Measurements from ENCODE around the gene KREMEN1. TPM values are rescaled to one million over a fixed set of nuclear protein-coding genes. Genes with fewer than 3 reads are reported as not detected.

KREMEN1 gene
- total and polyA plus RNA-seq, 2 experiments from 2014 or later = 1.8 to 3.8 TPM

DNA sequence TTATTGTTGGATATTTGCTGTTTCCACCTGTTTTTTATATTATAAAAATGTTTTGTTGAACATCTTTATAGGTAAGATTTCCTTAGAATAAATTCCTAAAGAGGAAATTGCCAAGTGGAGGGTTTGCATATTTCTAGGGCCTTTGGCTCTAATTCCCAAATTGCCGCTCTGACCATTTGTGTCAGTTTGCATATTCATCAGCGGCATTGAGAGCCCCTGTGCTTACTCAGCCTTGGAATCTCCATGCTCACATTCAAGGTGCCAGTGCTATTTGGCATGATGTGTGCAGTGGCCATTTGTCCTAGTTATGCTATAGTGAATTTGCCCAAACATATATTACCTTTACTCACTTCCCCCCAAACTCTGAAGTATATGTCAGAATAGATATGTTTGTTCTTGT is 25.5 kb downstream of the KREMEN1 start:
- H4K20me1 ChIP-seq (replicated peaks; ENCODE audit: insufficient read depth) = no peaks in the 10 kb centered on the region
- H2AFZ ChIP-seq = no peak overlapping the region
- H3K36me3 ChIP-seq (ENCODE audit: insufficient read depth) = no peaks in the 10 kb centered on the region
- no peaks in the 10 kb centered on the region for H3K79me2 ChIP-seq (replicated peaks; ENCODE audit: insufficient read depth)
- TF ChIP-seq NANOG (IDR thresholded peaks at IDR 0.05; ENCODE audit: borderline replicate concordance) (no peak), EZH2 (IDR thresholded peaks at IDR 0.05; ENCODE audit: low read depth, unreplicated experiment) (no peak), EZH2phosphoT487 (IDR thresholded peaks at IDR 0.05; ENCODE audit: unreplicated experiment) (no peak), ZNF114 (CRISPR knock-in tag; IDR thresholded peaks at IDR 0.05) (no peak), POLR2AphosphoS5 (IDR thresholded peaks at IDR 0.05; ENCODE audit: low read depth) (no peak), JUNB (IDR thresholded peaks at IDR 0.05; ENCODE audit: unreplicated experiment) (no peak), STAT1 (IDR thresholded peaks at IDR 0.05; ENCODE audit: unreplicated experiment) (no peak), ZNF331 (CRISPR knock-in tag; IDR thresholded peaks at IDR 0.05; ENCODE audit: low read depth) (no peak), REST (IDR thresholded peaks at IDR 0.05; ENCODE audit: unreplicated experiment) (no peak), CREB1 (CRISPR knock-in tag; IDR thresholded peaks at IDR 0.05; ENCODE audit: low read depth) (no peak)
- TF ChIP-seq, protein P1, sequence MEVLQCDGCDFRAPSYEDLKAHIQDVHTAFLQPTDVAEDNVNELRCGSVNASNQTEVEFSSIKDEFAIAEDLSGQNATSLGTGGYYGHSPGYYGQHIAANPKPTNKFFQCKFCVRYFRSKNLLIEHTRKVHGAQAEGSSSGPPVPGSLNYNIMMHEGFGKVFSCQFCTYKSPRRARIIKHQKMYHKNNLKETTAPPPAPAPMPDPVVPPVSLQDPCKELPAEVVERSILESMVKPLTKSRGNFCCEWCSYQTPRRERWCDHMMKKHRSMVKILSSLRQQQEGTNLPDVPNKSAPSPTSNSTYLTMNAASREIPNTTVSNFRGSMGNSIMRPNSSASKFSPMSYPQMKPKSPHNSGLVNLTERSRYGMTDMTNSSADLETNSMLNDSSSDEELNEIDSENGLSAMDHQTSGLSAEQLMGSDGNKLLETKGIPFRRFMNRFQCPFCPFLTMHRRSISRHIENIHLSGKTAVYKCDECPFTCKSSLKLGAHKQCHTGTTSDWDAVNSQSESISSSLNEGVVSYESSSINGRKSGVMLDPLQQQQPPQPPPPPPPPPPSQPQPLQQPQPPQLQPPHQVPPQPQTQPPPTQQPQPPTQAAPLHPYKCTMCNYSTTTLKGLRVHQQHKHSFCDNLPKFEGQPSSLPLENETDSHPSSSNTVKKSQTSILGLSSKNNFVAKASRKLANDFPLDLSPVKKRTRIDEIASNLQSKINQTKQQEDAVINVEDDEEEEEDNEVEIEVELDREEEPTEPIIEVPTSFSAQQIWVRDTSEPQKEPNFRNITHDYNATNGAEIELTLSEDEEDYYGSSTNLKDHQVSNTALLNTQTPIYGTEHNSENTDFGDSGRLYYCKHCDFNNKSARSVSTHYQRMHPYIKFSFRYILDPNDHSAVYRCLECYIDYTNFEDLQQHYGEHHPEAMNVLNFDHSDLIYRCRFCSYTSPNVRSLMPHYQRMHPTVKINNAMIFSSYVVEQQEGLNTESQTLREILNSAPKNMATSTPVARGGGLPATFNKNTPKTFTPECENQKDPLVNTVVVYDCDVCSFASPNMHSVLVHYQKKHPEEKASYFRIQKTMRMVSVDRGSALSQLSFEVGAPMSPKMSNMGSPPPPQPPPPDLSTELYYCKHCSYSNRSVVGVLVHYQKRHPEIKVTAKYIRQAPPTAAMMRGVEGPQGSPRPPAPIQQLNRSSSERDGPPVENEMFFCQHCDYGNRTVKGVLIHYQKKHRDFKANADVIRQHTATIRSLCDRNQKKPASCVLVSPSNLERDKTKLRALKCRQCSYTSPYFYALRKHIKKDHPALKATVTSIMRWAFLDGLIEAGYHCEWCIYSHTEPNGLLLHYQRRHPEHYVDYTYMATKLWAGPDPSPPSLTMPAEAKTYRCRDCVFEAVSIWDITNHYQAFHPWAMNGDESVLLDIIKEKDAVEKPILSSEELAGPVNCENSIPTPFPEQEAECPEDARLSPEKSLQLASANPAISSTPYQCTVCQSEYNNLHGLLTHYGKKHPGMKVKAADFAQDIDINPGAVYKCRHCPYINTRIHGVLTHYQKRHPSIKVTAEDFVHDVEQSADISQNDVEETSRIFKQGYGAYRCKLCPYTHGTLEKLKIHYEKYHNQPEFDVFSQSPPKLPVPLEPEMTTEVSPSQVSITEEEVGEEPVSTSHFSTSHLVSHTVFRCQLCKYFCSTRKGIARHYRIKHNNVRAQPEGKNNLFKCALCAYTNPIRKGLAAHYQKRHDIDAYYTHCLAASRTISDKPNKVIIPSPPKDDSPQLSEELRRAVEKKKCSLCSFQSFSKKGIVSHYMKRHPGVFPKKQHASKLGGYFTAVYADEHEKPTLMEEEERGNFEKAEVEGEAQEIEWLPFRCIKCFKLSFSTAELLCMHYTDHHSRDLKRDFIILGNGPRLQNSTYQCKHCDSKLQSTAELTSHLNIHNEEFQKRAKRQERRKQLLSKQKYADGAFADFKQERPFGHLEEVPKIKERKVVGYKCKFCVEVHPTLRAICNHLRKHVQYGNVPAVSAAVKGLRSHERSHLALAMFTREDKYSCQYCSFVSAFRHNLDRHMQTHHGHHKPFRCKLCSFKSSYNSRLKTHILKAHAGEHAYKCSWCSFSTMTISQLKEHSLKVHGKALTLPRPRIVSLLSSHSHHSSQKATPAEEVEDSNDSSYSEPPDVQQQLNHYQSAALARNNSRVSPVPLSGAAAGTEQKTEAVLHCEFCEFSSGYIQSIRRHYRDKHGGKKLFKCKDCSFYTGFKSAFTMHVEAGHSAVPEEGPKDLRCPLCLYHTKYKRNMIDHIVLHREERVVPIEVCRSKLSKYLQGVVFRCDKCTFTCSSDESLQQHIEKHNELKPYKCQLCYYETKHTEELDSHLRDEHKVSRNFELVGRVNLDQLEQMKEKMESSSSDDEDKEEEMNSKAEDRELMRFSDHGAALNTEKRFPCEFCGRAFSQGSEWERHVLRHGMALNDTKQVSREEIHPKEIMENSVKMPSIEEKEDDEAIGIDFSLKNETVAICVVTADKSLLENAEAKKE (CRISPR knock-in tag; IDR thresholded peaks at IDR 0.05) = no peak
- TF ChIP-seq, protein P2, sequence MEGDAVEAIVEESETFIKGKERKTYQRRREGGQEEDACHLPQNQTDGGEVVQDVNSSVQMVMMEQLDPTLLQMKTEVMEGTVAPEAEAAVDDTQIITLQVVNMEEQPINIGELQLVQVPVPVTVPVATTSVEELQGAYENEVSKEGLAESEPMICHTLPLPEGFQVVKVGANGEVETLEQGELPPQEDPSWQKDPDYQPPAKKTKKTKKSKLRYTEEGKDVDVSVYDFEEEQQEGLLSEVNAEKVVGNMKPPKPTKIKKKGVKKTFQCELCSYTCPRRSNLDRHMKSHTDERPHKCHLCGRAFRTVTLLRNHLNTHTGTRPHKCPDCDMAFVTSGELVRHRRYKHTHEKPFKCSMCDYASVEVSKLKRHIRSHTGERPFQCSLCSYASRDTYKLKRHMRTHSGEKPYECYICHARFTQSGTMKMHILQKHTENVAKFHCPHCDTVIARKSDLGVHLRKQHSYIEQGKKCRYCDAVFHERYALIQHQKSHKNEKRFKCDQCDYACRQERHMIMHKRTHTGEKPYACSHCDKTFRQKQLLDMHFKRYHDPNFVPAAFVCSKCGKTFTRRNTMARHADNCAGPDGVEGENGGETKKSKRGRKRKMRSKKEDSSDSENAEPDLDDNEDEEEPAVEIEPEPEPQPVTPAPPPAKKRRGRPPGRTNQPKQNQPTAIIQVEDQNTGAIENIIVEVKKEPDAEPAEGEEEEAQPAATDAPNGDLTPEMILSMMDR (conservative IDR thresholded peaks at IDR 0.05; ENCODE audit: low read depth in 2 of 2) = no peak
- TF ChIP-seq, protein P3, sequence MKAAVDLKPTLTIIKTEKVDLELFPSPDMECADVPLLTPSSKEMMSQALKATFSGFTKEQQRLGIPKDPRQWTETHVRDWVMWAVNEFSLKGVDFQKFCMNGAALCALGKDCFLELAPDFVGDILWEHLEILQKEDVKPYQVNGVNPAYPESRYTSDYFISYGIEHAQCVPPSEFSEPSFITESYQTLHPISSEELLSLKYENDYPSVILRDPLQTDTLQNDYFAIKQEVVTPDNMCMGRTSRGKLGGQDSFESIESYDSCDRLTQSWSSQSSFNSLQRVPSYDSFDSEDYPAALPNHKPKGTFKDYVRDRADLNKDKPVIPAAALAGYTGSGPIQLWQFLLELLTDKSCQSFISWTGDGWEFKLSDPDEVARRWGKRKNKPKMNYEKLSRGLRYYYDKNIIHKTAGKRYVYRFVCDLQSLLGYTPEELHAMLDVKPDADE (IDR thresholded peaks at IDR 0.05) = no peak
- no peak overlapping the region for H3K27ac ChIP-seq (ENCODE audit: low read depth)
- no peaks in the 10 kb centered on the region for H3K27me3 ChIP-seq (ENCODE audit: insufficient read depth)
- ATAC-seq = no peak
- peaks cover 7% of the 10 kb centered on the region for H3K27me3 Mint-ChIP-seq (ENCODE audit: insufficient read depth, low read depth, poor library complexity)
- H3K9me2 ChIP-seq (ENCODE audit: insufficient read depth) = no peaks in the 10 kb centered on the region
- peaks cover 37% of the 10 kb centered on the region for H3K4me1 Mint-ChIP-seq
- H3K27ac Mint-ChIP-seq = no peak overlapping the region
- H3K4me3 ChIP-seq = no peak overlapping the region
- H3K4me3 Mint-ChIP-seq = no peak overlapping the region
- DNase-seq (ENCODE audit: low spot score) = no peak
- H3K4me2 ChIP-seq = no peak overlapping the region
- H3K36me3 Mint-ChIP-seq (ENCODE audit: low read depth) = no peaks in the 10 kb centered on the region
- H3K4me1 ChIP-seq (ENCODE audit: insufficient read depth) = peaks cover 23% of the 10 kb centered on the region
- H3F3A ChIP-seq (replicated peaks; ENCODE audit: low read depth) = no peaks in the 10 kb centered on the region
- no peaks in the 10 kb centered on the region for H3K9me3 Mint-ChIP-seq
